NCI-H146 treated with DMSO at 0.1 percent for 48 hours (cell line): ENCODE data around the gene SLC38A6.
A peak's percentile ranks its signal among the peaks of the same experiment; 100 is the strongest.
"Not testable (repeated sequence)": the region's sequence is repeated elsewhere in the genome, so short reads cannot be mapped to it uniquely, and the experiment has no call there.

Source experiments
- DNase-seq: peaks from one replicate; lab custom pipeline; 2025; ENCODE audit not compliant: unreplicated experiment; lab: John Stamatoyannopoulos, UW

The SLC38A6 gene

GRCh38 chr14:61050417-61050816 is 69.4 kb downstream of the SLC38A6 start:
- no peak for DNase-seq

GRCh38 chr14:61051051-61051450 is 70.0 kb downstream of the SLC38A6 start:
- no peak for DNase-seq

GRCh38 chr14:61051621-61052020 is 70.6 kb downstream of the SLC38A6 start:
- no peak for DNase-seq

- no peak for DNase-seq
Measured at GRCh38 chr14:61063461-61063860, 82.4 kb downstream of the SLC38A6 start.

GRCh38 chr14:61064210-61064609 is 83.2 kb downstream of the SLC38A6 start:
- DNase-seq: peak; percentile 41

- no peak for DNase-seq
Measured at GRCh38 chr14:61064856-61065255, 83.8 kb downstream of the SLC38A6 start.

GRCh38 chr14:61065656-61066055 is 84.6 kb downstream of the SLC38A6 start:
- DNase-seq: peak; percentile 45

- not testable (repeated sequence) for DNase-seq
Measured at GRCh38 chr14:61072442-61072841, 91.4 kb downstream of the SLC38A6 start.

GRCh38 chr14:61074852-61075251 is 93.8 kb downstream of the SLC38A6 start:
- no peak for DNase-seq

GRCh38 chr14:61076556-61076955 is 95.5 kb downstream of the SLC38A6 start:
- no peak for DNase-seq

GRCh38 chr14:61077437-61077836 is 96.4 kb downstream of the SLC38A6 start:
- no peak for DNase-seq

- DNase-seq: no peak
Measured at GRCh38 chr14:61077951-61078720, 97.1 kb downstream of the SLC38A6 start.

GRCh38 chr14:61080591-61081010 is 99.6 kb downstream of the SLC38A6 start:
- no peak for DNase-seq

- DNase-seq: no peak
Measured at GRCh38 chr14:61088081-61088480, 107.0 kb downstream of the SLC38A6 start.

- no peak for DNase-seq
Measured at GRCh38 chr14:61089126-61089750, 108.2 kb downstream of the SLC38A6 start.

- no peak for DNase-seq
Measured at GRCh38 chr14:61090432-61091216, 109.6 kb downstream of the SLC38A6 start.

- no peak for DNase-seq
Measured at GRCh38 chr14:61091657-61092273, 110.7 kb downstream of the SLC38A6 start.

- not testable (repeated sequence) for DNase-seq
Measured at GRCh38 chr14:61098096-61098495, 117.1 kb downstream of the SLC38A6 start.

- DNase-seq: no peak
Measured at GRCh38 chr14:61098721-61099120, 117.7 kb downstream of the SLC38A6 start.

GRCh38 chr14:61099216-61099835 is 118.3 kb downstream of the SLC38A6 start:
- DNase-seq: no peak
